Measurements from ENCODE around the gene NSMCE1.

The NSMCE1 gene

DNA sequence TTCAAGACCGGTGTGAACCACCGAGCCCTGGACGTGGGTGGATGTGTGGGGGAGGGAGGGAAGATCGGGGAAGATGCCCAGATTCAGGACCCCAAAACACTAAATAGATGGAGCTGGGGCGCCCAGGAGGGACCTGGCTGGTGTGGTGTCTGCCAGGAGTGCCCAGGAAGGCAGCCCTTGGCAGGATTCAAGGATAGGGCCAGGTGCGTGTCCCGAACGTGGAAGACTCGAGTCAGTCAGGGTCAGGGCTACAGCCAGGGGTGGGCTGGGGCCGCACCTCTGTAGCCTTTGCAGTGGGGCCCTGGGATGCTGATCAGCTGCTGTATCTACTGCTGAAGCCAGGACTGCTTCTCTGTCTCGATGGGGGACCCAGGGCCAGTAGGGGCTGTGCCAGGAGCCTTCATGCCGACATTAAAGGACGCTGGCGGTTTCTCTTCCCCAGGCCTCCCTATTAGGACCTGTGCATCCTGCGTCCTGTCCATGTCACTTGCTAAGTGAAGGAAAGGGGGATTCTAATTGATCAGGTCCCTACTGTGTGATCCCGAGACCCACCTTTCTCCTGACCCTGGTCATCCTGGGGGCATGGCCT is 52.2 kb downstream of the NSMCE1 start:
- H3K4me3 ChIP-seq = no peak overlapping the region
- peak overlapping the region; percentile 37 to 42 for H3K27ac ChIP-seq
- DNase-seq = no peak
- no peaks in the 10 kb centered on the region for H3K27me3 ChIP-seq
- TF ChIP-seq CTCF (IDR thresholded peaks at IDR 0.05) = no peak
- H3K36me3 ChIP-seq = peaks cover 0 to 76% (median 19%) of the 10 kb centered on the region in 3 donors
- peaks cover 0 to 4% (median 0%) of the 10 kb centered on the region in 4 donors for H3K4me1 ChIP-seq
- intact Hi-C loops (cut with DNase I; ENCODE audit: low total_unique reads) = no loop called here
- no peaks in the 10 kb centered on the region for H3K9me3 ChIP-seq

- no peak for DNase-seq
- H3K9me3 ChIP-seq = no peaks in the 10 kb centered on the region
- H3K36me3 ChIP-seq = peaks cover 1 to 77% (median 26%) of the 10 kb centered on the region in 3 donors
- no peak overlapping the region for H3K27ac ChIP-seq
- TF ChIP-seq CTCF (IDR thresholded peaks at IDR 0.05) = no peak
- no peak overlapping the region for H3K4me3 ChIP-seq
- no peaks in the 10 kb centered on the region for H3K27me3 ChIP-seq
- peaks cover 0 to 4% (median 0%) of the 10 kb centered on the region in 4 donors for H3K4me1 ChIP-seq
- intact Hi-C loops (cut with DNase I; ENCODE audit: low total_unique reads) = no loop called here
Observed at GRCh38 chr16:27215660-27216059, 52.9 kb downstream of the NSMCE1 start.

DNA sequence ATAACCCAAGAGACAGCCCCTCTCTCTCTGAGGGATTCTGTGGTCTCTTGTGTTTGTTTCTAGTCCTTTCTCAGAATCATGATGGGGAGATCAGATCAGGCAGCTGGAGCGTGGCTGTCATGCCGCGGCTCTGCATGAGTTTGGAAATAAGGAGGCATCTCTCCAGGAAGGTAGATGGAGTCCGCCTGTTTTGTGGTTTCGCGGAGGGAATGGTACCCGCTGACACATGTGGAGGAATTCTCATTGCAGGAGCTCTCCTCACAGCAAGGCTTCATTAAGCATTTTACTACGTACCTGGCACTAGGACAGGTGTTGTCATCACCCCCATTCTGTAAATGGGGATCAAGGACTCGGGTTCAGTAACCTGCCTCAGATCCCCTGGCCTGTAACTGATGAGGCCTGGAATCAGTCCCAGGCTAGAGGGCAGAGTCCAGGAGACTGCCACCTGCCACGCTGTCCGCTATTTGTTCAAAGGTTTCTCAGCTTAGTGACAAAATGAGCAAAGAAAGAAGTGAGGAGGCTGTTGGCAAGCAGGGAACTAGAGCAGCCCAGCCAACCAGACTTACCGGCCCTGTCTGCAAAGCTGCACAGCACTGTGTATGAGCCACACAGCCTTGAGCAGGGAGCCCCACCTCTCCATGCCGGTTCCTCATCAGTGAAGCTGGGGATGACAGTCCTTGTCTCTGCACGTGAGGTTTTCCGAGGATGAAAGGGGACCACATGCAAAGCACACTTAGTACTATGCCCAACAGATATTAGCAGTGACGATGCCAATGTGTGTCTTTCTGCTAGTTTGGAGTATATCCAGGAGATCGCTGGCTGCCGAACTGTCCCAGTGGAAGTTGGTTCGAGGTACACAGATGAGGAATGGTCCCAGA is 54.2 kb downstream of the NSMCE1 start:
- H3K27ac ChIP-seq = no peak overlapping the region
- H3K36me3 ChIP-seq = peaks cover 9 to 82% (median 35%) of the 10 kb centered on the region in 3 donors
- H3K4me1 ChIP-seq = peaks cover 0 to 4% (median 0%) of the 10 kb centered on the region in 4 donors
- DNase-seq = no peak
- H3K27me3 ChIP-seq = no peaks in the 10 kb centered on the region
- no peak overlapping the region for H3K4me3 ChIP-seq
- intact Hi-C loops (cut with DNase I; ENCODE audit: low total_unique reads) = no loop called here
- no peaks in the 10 kb centered on the region for H3K9me3 ChIP-seq
- no peak for TF ChIP-seq CTCF (IDR thresholded peaks at IDR 0.05)

DNA sequence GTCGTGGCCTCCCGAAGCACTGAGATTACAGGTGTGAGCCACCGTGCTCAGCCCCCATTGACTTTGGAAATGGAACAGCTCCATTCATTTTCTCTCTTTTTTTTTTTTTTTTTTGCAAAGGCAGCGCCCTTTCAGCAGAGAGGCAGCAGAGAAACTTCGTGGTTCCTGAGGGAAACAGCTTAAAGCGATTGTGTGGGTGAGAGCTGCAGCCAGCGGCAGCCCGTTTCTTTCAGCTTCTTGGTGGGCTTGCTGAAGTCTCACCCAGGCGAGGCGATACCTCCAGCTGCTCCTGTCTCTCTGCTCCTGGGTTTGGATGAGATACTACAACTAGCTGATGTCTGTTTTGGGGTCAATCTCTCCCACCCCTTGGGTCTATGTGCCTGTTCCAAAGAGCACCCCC is 57.5 kb downstream of the NSMCE1 start:
- no peaks in the 10 kb centered on the region for H3K4me1 ChIP-seq
- intact Hi-C loops (cut with DNase I; ENCODE audit: low total_unique reads) = no loop called here
- no peaks in the 10 kb centered on the region for H3K9me3 ChIP-seq
- no peak for TF ChIP-seq CTCF (IDR thresholded peaks at IDR 0.05)
- no peak overlapping the region for H3K27ac ChIP-seq
- no peaks in the 10 kb centered on the region for H3K27me3 ChIP-seq
- no peak overlapping the region for H3K4me3 ChIP-seq
- peaks cover 9 to 59% (median 30%) of the 10 kb centered on the region in 3 donors for H3K36me3 ChIP-seq
- DNase-seq = no peak

- H3K9me3 ChIP-seq = no peaks in the 10 kb centered on the region
- intact Hi-C loops (cut with DNase I; ENCODE audit: low total_unique reads) = no loop called here
- no peak overlapping the region for H3K27ac ChIP-seq
- no peaks in the 10 kb centered on the region for H3K27me3 ChIP-seq
- no peaks in the 10 kb centered on the region for H3K4me1 ChIP-seq
- peaks cover 9 to 50% (median 30%) of the 10 kb centered on the region in 3 donors for H3K36me3 ChIP-seq
- no peak for TF ChIP-seq CTCF (IDR thresholded peaks at IDR 0.05)
- no peak for DNase-seq
- H3K4me3 ChIP-seq = no peak overlapping the region
Observed at GRCh38 chr16:27210174-27210573, 58.4 kb downstream of the NSMCE1 start.

Measured in tibial artery (tissue), 4 donors.